Endometrium (tissue), 2 donors: ENCODE measurements around the gene MLLT10.

ENCODE experiments used
- FAIRE-seq: peaks from 2 replicates; lab custom pipeline; 2012; peaks lifted over from hg19 to GRCh38; lab: Jason Lieb, UNC
- donor health status: control.
- donor health status: control.

MLLT10 gene

GRCh38 chr10:21740989-21741388, 207.0 kb downstream of the MLLT10 start:
- no peak for FAIRE-seq

- FAIRE-seq, result no peak
Measured at GRCh38 chr10:21742740-21743412, 208.8 kb downstream of the MLLT10 start.

GRCh38 chr10:21744223-21744622, 210.2 kb downstream of the MLLT10 start:
- FAIRE-seq, result no peak

GRCh38 chr10:21746118-21746517, 212.1 kb downstream of the MLLT10 start:
- FAIRE-seq, result no peak

- FAIRE-seq, result no peak
Measured at GRCh38 chr10:21747809-21748208, 213.8 kb downstream of the MLLT10 start.

GRCh38 chr10:21749788-21750187, 215.8 kb downstream of the MLLT10 start:
- FAIRE-seq, result no peak

- no peak for FAIRE-seq
Measured at GRCh38 chr10:21750424-21750823, 216.4 kb downstream of the MLLT10 start.

- FAIRE-seq, result no peak
Measured at GRCh38 chr10:21751341-21752310, 217.6 kb downstream of the MLLT10 start.

GRCh38 chr10:21753497-21754270, 219.7 kb downstream of the MLLT10 start:
- FAIRE-seq, result no peak

GRCh38 chr10:21754410-21755011, 220.5 kb downstream of the MLLT10 start:
- FAIRE-seq, result no peak

GRCh38 chr10:21756707-21757106, 222.7 kb downstream of the MLLT10 start:
- no peak for FAIRE-seq

- FAIRE-seq, result no peak
Measured at GRCh38 chr10:21757185-21757901, 223.3 kb downstream of the MLLT10 start.

GRCh38 chr10:21758239-21758638, 224.2 kb downstream of the MLLT10 start:
- FAIRE-seq, result no peak

- FAIRE-seq, result no peak
Measured at GRCh38 chr10:21758696-21759095, 224.7 kb downstream of the MLLT10 start.

- no peak for FAIRE-seq
Measured at GRCh38 chr10:21759232-21759631, 225.2 kb downstream of the MLLT10 start.

- no peak for FAIRE-seq
Measured at GRCh38 chr10:21760332-21760731, 226.3 kb downstream of the MLLT10 start.

GRCh38 chr10:21764466-21765189, 230.6 kb downstream of the MLLT10 start:
- FAIRE-seq, result peak; percentile 37

- FAIRE-seq, result no peak
Measured at GRCh38 chr10:21769041-21769440, 235.0 kb downstream of the MLLT10 start.

GRCh38 chr10:21771219-21771618, 237.2 kb downstream of the MLLT10 start:
- no peak for FAIRE-seq

GRCh38 chr10:21776883-21777282, 242.9 kb downstream of the MLLT10 start:
- no peak for FAIRE-seq

- no peak for FAIRE-seq
Measured at GRCh38 chr10:21791276-21791675, 257.2 kb downstream of the MLLT10 start.
